Measurements from ENCODE around the gene ZC3H7A.

DNA sequence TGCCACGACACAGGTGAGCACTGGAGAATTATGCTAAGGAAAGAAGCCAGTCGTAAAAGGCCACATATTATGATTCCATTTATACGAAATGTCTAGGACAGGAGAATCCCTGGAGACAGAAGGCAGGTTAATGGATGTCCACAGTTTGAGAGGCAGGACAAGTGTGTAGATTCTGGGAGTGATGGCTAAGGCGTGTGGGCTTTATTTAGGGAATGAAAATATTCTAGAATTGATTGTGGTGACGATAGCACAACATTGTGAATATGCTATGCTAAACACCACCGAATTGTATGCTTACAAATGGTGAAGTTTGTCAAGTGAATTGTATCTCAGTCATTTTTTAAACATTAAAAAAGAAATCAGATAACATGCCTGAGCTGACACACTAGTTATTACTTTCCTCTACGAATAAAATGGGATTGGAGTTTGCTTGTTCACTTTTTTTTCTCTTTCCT is 49.1 kb downstream of the ZC3H7A start:
- TF ChIP-seq, protein P1, sequence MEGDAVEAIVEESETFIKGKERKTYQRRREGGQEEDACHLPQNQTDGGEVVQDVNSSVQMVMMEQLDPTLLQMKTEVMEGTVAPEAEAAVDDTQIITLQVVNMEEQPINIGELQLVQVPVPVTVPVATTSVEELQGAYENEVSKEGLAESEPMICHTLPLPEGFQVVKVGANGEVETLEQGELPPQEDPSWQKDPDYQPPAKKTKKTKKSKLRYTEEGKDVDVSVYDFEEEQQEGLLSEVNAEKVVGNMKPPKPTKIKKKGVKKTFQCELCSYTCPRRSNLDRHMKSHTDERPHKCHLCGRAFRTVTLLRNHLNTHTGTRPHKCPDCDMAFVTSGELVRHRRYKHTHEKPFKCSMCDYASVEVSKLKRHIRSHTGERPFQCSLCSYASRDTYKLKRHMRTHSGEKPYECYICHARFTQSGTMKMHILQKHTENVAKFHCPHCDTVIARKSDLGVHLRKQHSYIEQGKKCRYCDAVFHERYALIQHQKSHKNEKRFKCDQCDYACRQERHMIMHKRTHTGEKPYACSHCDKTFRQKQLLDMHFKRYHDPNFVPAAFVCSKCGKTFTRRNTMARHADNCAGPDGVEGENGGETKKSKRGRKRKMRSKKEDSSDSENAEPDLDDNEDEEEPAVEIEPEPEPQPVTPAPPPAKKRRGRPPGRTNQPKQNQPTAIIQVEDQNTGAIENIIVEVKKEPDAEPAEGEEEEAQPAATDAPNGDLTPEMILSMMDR (IDR thresholded peaks at IDR 0.05), result no peak
- TF ChIP-seq POLR2A (IDR thresholded peaks at IDR 0.05), result no peak

Data from stomach (tissue), 4 donors.